HG03064 (cell line): ENCODE data around the gene GLB1L.
"Not testable (repeated sequence)": the region's sequence is repeated elsewhere in the genome, so short reads cannot be mapped to it uniquely, and the experiment has no call there.

Source experiments
- ATAC-seq: cut with Tn5 transposase; IDR thresholded peaks from one replicate; pipeline ENCODE4 v1.9.1; 2021; ENCODE audit warnings: low read depth; ENCODE audit not compliant: unreplicated experiment

Gene GLB1L

GRCh38 chr2:219209236-219210195 lies 35.7 kb downstream of the GLB1L start:
- ATAC-seq, result no peak

GRCh38 chr2:219207884-219208740 lies 37.1 kb downstream of the GLB1L start:
- no peak for ATAC-seq

DNA sequence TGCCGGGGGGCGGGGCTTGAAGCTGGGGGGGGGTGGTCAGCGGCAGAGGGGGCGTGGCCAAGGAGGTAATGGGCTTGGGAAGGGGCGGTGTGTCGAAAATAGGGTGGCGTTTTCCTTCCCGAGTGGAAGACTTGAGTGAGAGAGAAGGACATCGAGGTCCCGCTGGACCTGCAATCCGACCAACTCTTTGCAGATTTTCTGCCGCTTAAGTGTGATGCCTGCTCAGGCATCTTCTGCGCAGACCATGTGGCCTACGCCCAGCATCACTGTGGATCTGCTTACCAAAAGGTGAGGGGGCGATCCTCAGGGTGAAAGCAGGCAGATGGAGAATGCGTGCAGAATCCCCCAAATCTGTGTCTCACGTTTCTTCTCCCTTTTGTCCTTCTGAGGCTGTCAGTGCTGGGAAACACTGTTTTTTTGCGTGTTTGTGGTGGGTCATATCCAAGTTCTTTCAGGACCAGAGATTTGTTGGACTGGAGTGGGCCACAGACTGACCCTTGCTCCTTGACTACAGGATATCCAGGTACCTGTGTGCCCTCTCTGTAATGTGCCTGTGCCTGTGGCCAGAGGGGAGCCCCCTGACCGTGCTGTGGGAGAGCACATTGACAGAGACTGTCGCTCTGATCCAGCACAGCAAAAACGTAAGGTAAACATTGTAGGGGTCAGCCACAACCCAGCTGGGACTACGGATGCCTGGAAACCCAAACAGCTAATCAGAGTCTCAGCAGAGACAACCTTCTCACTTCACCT lies 37.9 kb downstream of the GLB1L start:
- no peak for ATAC-seq

- peak; percentile 99 for ATAC-seq
Measured at GRCh38 chr2:219206328-219207133, 38.7 kb downstream of the GLB1L start, which contains the start of gene ZFAND2B. Gene ZFAND2B (plus strand): TSS chr2:219206782. CDS start chr2:219206988, 206 bp downstream.

GRCh38 chr2:219205981-219206327 lies 39.3 kb downstream of the GLB1L start:
- ATAC-seq, result no peak

DNA sequence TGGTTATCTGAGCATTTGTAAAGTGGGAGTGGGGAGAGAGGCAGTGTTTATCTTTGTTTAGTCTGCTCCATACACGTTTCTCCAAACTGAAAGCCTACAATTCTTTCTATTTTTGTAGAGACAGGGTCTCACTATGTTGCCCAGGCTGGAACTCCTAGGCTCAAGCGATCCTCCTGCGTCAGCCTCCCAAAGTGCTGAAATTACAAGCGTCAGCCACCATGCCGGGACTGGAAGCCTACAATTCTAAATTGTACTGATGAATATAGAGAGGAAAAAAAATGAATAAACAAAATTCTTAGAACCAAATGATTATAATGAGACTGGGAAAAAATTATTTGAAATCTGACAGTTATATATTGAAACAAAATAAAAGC lies 40.1 kb downstream of the GLB1L start:
- ATAC-seq, result no peak

DNA sequence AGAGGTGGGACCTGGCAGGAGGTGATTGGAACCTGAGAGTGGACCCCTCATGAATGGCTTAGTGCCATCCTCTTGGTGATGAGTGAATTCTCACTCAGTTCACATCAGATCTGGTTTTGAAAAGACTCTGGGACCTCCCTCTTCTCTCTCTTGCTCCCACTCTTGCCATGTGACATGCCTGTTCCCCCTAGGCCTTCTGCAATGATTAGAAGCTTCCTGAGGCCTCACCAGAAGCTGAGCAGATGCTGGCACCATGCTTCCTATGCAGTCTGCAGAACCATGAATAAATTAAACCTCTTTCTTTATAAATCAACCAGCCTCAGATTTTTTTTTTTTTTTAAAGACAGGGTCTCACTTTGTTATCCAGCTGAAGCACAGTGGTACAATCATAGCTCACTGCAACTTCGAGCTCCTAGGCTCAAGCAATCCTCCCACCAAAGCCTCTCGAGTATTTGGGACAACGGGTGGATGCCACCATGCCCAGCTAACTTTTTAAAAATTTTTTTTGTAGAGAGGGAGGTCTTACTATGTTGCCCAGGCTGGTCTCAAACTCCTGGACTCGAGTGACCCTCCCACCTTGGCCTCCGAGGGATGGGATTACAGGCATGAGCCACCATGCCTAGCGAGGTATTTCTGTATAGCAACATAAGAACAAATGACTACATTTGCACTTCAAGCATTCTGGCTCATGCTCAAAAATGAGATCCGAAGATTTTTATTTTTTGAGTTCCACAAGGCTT lies 40.6 kb downstream of the GLB1L start:
- no peak for ATAC-seq

- not testable (repeated sequence) for ATAC-seq
Measured at GRCh38 chr2:219201331-219201730, 43.9 kb downstream of the GLB1L start.

- not testable (repeated sequence) for ATAC-seq
Measured at GRCh38 chr2:219200502-219201326, 44.5 kb downstream of the GLB1L start.

- ATAC-seq, result no peak
Measured at GRCh38 chr2:219199470-219200211, 45.6 kb downstream of the GLB1L start.

DNA sequence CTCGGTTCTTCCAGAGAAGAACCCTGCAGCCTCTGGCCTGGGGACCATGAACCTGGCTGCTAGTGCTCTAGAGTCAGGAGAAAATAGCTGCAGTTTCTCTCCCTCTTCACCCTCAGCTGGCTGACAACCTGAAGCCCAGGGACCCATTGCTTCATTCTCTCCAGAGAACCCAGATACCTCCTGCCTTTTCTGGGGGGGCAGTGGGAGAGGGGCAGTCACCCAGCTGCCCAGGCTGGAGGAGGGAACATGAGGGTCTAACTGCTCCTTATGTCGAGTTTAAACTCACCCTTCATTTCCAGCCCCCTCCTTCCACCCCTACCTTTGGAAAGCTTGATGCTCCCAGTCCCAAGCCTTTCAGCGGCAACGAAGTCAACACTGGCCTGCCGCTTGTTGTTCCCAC lies 46.3 kb downstream of the GLB1L start:
- ATAC-seq, result no peak

- no peak for ATAC-seq
Measured at GRCh38 chr2:219197388-219197787, 47.9 kb downstream of the GLB1L start.

- ATAC-seq, result no peak
Measured at GRCh38 chr2:219186754-219187456, 58.3 kb downstream of the GLB1L start.
